ENCODE measurements around the gene PITPNC1.
"Not testable (repeated sequence)": the region's sequence is repeated elsewhere in the genome, so short reads cannot be mapped to it uniquely, and the experiment has no call there.

PITPNC1 gene

GRCh38 chr17:67516571-67516970 is 139.5 kb downstream of the PITPNC1 start:
- DNase-seq (ENCODE audit: low read depth): not testable (repeated sequence)

DNA sequence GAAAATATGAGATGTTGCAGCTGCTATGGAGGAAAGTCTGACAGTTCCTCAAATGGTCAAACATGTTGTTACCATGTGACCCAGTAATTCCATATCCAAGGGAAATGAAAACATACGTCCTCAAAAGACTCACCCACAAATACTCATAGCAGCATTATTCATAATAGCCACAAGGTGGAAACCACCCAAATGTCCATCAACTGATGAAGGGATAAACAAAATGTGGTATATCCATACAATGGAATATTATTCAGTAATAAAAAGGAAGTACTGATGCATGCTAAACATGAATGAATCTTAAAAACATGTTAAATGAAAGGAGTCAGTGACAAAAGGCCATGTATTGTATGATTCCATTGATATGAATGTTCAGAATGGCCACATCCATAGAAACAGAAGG is 140.2 kb downstream of the PITPNC1 start:
- no peak for DNase-seq (ENCODE audit: low read depth)

GRCh38 chr17:67518876-67519275 is 141.8 kb downstream of the PITPNC1 start:
- DNase-seq (ENCODE audit: low read depth): no peak

DNA sequence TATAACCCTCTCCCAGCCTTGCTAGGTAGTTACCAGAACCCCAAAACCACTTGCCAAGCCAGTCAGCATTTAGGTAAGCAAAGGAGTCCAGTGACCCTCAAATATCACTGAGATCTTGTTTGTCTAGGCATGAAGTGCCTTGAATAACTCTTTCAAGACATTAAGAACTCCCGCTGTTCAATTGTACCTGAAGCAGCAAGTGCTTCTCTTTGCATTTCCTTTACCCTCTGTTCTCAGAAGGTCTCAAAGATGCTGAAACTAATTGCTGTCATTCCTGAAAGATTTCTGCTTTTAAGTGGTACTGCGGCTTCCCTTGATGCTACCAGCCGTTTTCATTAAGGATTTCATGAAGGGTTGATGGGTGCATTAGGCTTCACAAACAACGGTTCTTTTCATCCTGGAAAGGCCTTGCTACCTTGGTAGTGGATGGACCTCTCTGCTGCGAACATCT is 142.7 kb downstream of the PITPNC1 start:
- no peak for DNase-seq (ENCODE audit: low read depth)

DNA sequence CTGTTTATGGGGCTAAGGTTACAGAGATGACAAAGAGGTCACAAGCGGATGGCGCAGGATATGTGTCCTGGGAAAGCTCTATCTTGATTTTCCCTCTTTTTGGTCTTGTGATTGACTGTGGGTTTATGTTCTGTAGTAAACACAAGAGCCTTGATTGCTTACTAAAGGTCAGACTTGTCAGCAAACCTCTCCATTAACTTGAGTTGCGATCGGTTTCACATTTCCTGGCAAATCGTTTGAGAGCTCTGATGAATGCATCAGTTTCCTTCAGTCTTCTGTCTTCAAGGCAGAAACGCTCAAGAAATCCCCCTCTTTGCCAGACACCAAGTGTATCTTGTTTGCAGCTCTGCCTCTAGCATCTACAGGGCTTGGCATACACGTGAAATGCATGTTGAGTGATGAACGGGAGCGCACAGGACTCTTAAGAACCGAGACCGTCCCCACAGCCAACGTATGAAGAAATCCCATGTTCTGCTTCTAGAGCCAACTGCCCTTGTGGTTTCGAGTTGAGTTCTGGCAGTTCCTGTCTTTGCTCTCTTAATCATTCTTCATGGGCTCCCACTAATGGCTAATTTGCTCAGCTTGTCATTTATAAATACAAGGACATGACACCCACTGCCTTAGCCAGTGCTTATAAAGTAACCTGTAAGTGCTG is 143.3 kb downstream of the PITPNC1 start:
- DNase-seq (ENCODE audit: low read depth): no peak

- no peak for DNase-seq (ENCODE audit: low read depth)
Observed at GRCh38 chr17:67520916-67521774, 144.1 kb downstream of the PITPNC1 start.

- DNase-seq (ENCODE audit: low read depth): no peak
Observed at GRCh38 chr17:67521775-67522069, 144.6 kb downstream of the PITPNC1 start.

DNA sequence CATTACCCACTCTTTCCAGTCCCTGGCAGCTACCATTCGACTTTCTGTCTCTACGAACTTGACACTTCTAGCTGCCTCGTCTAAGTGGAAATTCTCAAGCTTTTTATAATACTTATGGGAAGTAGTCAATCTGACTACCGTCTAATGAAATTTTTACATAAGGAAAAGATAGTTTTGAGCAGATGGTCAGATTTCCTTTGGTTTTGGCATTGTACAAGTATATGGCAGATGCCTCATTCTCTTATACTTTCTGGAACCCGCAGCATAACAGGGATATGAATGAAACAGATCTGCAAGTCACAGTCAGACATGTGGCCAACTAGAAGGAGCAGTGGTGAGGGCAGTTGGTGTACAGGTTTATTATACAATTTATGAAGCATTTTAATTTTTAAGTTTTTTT is 146.0 kb downstream of the PITPNC1 start:
- DNase-seq (ENCODE audit: low read depth): no peak

DNA sequence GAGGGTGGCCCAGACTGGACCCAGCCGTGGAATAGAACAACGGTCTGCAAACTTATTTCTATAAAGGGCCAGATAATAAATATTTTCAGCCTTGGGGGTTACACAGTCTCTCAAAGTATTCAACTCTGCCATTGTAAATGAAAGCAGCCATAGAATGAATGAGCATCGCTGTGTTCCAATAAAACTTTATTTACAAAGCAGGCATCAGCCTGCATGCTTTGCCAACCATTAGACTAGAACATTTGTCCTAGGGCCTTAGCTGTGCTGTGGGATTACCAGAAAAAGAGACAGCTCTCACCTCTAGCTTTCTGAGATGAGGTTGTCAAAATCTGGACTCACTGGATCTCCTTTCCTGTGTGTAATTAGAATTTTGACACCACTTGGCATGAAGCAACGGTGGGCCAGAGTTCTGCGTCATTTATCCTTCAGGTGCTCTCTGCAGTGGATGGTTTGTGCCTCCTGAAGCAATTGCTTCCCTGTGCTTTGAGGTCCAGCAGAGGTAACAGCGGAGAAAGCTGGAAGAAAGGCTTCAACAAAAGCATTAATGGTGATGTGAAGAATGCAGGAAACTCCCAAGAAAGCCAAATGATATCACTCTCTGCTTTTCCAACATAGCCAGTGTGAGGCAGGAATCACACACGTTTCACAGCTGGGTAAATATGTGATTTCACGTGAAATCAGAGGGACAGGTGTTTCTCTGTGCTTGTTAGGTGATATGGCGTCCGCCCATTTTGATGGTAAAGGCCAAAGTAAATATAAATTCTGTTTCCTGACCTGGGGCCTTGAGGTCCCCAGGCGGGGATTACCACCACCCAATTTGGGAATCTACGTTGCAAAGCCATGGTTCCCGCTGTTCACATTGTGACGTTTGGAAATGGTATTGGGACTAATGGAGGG is 148.4 kb downstream of the PITPNC1 start:
- DNase-seq (ENCODE audit: low read depth): no peak

- DNase-seq (ENCODE audit: low read depth): no peak
Observed at GRCh38 chr17:67526700-67527099, 149.6 kb downstream of the PITPNC1 start.

DNA sequence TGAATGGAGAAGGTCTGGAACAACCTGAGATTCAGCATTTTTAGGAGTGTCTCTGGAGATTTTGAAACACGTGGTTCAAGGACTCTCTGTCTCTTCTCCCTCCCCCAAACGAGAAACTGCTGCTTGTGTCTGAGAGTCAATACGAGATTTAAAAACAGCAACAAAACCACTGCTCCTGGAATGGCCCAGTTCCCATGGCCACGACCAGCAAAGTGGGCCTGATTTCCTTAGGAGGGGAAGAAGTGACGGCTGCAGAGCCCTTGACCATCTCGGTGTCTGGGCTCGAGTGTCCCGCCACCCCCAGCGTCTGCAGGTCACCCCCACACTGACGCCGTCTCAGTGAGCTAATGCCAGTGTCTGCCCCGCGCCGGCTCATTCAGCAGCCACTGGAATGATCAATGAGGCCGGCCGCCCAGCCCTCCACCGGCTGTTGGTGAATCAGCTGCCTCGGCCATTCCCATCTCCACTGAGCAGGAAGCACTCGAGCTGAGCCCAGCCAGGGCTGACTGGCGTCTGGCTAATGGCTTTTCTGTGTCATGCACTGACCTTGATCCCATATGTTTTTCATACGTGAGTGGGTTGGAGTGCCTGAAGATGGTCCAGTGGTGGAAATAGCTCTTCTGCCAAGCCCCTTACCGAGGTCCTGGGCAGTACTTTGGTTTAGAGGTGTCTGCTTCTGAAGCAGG is 151.8 kb downstream of the PITPNC1 start:
- no peak for DNase-seq (ENCODE audit: low read depth)

- no peak for DNase-seq (ENCODE audit: low read depth)
Observed at GRCh38 chr17:67531291-67531690, 154.2 kb downstream of the PITPNC1 start.

- no peak for DNase-seq (ENCODE audit: low read depth)
Observed at GRCh38 chr17:67532326-67532871, 155.3 kb downstream of the PITPNC1 start.

- DNase-seq (ENCODE audit: low read depth): no peak
Observed at GRCh38 chr17:67534941-67535340, 157.9 kb downstream of the PITPNC1 start.

DNA sequence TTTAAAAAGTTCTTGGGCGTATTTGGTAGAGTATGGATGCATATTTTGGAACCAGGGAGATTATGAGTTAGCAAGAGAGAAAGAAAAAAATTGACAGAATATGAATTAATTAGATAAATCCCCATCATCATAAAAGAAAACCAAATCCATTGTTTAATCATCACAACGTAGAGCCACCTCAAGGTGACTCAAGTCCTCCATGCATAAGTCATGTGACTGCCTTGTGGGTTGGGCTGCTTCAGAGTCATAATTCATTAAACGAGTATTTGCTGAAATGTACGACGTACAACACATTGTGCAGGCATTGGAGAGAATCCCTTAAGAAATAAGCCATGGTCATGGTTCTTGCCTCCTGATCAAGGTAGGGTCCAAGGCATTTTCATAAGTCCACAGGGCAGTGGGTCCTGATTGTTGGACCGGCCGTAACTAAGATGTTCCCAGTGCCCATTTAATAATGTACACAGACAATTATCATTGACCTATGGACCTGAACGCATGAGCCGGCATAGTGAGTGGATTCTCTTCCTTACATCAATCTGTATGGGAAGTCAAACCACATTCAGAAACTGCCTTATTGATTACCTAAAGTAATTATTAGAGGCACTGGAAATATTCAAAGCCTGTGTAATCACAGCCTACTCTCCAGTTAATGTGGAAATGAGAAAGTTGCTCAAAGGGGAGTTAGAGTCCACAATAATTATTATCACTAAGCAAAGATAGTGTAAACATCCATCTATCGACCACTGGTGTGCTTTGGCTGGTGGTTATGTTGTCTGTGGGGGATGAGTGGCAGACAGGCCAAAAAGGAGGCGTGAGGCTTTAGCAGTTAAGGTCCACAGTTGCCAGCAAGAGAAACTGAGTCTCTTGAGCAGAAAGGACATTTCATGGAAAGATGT is 165.4 kb downstream of the PITPNC1 start:
- no peak for DNase-seq (ENCODE audit: low read depth)

DNA sequence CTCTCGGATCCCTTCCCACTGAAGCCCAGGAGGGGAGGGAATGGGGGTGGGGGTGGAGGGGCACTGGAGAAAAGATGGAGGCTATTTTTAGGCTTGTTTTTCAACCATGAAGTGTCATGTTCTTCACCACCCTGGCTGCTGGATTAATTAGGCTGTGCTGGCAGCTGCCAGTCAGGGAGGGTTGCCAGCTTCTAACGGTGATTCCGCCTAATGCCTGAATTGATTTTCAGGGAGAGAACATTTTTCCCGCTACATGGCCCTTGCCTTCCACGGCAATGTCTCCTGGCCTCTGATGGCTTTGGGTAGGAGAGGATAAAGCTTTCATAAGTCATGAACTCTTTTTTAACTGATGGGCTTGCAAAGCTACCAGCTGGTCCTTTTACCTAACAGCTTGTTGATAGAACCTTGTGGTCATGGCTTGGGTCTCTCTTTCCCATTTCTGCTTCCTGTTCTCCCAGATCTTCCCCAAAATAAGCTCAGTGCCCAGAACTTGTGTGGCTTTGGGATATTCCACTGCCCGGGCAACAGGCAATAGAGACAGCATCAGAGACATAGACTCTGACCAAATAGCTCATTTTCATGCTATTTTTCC is 167.4 kb downstream of the PITPNC1 start:
- DNase-seq (ENCODE audit: low read depth): no peak

- no peak for DNase-seq (ENCODE audit: low read depth)
Observed at GRCh38 chr17:67546578-67547527, 169.8 kb downstream of the PITPNC1 start.

DNA sequence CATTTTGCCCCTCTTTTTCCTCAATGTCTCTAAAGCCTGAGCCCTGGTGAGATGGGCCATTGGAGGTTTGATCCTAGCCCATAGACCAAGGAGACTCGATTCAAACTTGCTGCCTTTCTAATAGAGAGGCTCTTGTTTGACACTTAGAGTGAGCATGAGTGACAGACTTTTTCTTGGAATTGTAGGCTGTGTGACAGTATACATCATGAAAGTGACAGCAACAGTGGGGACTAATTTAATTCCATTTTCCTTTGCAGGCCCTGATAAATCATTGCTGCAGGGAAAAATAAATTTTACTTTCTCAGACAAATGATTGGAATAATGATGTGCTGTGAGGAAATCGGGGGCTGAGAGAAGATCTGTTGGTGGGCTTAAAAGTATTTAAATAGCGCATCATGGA is 171.6 kb downstream of the PITPNC1 start:
- no peak for DNase-seq (ENCODE audit: low read depth)

GRCh38 chr17:67549820-67550219 is 172.7 kb downstream of the PITPNC1 start:
- no peak for DNase-seq (ENCODE audit: low read depth)
